Cardiac muscle cell (in vitro differentiated cells and primary cell): ENCODE data around the gene ARID5B. TPM values are rescaled to one million over a fixed set of nuclear protein-coding genes. Genes with fewer than 3 reads are reported as not detected.

Experiments used
- DNase-seq, 2 donors: peaks; one replicate each; pipeline versions ENCODE4 v3.0.0 to v3.0.0-alpha.2; 2010 to 2017; ENCODE audit warnings: low read depth in 1 of 2, low spot score in 1 of 2
- H3K27ac ChIP-seq: fragments of 200-600 bp; sonication (generic); 2 replicates; pipeline ENCODE4 v1.5.1; 2016
- H3K27me3 ChIP-seq: fragments of 200-600 bp; sonication (generic); 2 replicates; pipeline ENCODE4 v1.6.0; 2016; ENCODE audit warnings: control low read depth
- H3K36me3 ChIP-seq: fragments of 200-600 bp; sonication (generic); 2 replicates; pipeline ENCODE4 v1.5.1; 2016; ENCODE audit warnings: control low read depth
- H3K4me1 ChIP-seq: fragments of 200-600 bp; sonication (generic); 2 replicates; pipeline ENCODE4 v1.8.1; 2017; ENCODE audit warnings: low read depth, mild to moderate bottlenecking, mixed run types
- H3K4me3 ChIP-seq: fragments of 200-600 bp; sonication (generic); 2 replicates; pipeline ENCODE4 v1.5.1; 2016; ENCODE audit warnings: mild to moderate bottlenecking
- H3K9me3 ChIP-seq: fragments of 200-600 bp; sonication (generic); 2 replicates; pipeline ENCODE4 v1.5.1; 2017; ENCODE audit warnings: low read depth, mild to moderate bottlenecking, control low read depth
- CTCF ChIP-seq: IDR thresholded peaks from 2 replicates; pipeline ENCODE4 v1.5.1; 2012; ENCODE audit warnings: low read depth, mild to moderate bottlenecking, low read length
- polyA plus RNA-seq: library from polyadenylated mRNA; unstranded; fragments of >200 nt; fragmentation: Nextera tagmentation; extraction: Ambion mirVana; gene quantifications from 2 replicates; pipeline ENCODE4 v1.2.1, GENCODE V29; 2016
- total RNA-seq: library from RNA; depleted of rRNA; stranded (reverse); fragments of >200 nt; gene quantifications from 2 replicates; pipeline ENCODE4 v1.2.3, GENCODE V29; 2016

Gene ARID5B
- total and polyA plus RNA-seq, 2 experiments from 2014 or later = 4.9 to 7.8 TPM

- no peaks in the 10 kb centered on the region for H3K36me3 ChIP-seq
- no peaks in the 10 kb centered on the region for H3K9me3 ChIP-seq
- H3K27me3 ChIP-seq = no peaks in the 10 kb centered on the region
- no peak overlapping the region for H3K27ac ChIP-seq
- no peak for TF ChIP-seq CTCF
- no peaks in the 10 kb centered on the region for H3K4me1 ChIP-seq
- no peak for DNase-seq
- no peak overlapping the region for H3K4me3 ChIP-seq
Observed at GRCh38 chr10:61986382-61986781, 84.9 kb downstream of the ARID5B start.

GRCh38 chr10:61986788-61987492 lies 85.4 kb downstream of the ARID5B start:
- Histone ChIP-seq H3K9me3 (no peaks in the 10 kb centered on the region), H3K27ac (no peak overlapping the region), H3K36me3 (no peaks in the 10 kb centered on the region), H3K4me1 (no peaks in the 10 kb centered on the region), H3K27me3 (no peaks in the 10 kb centered on the region), H3K4me3 (no peak overlapping the region)
- TF ChIP-seq CTCF = no peak
- no peak for DNase-seq

GRCh38 chr10:61987537-61987936 lies 86.0 kb downstream of the ARID5B start:
- DNase-seq = no peak
- no peaks in the 10 kb centered on the region for H3K36me3 ChIP-seq
- TF ChIP-seq CTCF = no peak
- no peaks in the 10 kb centered on the region for H3K27me3 ChIP-seq
- no peaks in the 10 kb centered on the region for H3K4me1 ChIP-seq
- no peak overlapping the region for H3K4me3 ChIP-seq
- no peaks in the 10 kb centered on the region for H3K9me3 ChIP-seq
- H3K27ac ChIP-seq = no peak overlapping the region

- Histone ChIP-seq H3K4me3 (no peak overlapping the region), H3K27ac (no peak overlapping the region), H3K27me3 (no peaks in the 10 kb centered on the region), H3K4me1 (no peaks in the 10 kb centered on the region), H3K36me3 (no peaks in the 10 kb centered on the region), H3K9me3 (no peaks in the 10 kb centered on the region)
- DNase-seq = no peak
- TF ChIP-seq CTCF = no peak
Observed at GRCh38 chr10:61987951-61988379, 86.5 kb downstream of the ARID5B start.

GRCh38 chr10:61989995-61990760 lies 88.7 kb downstream of the ARID5B start:
- no peaks in the 10 kb centered on the region for H3K27me3 ChIP-seq
- H3K9me3 ChIP-seq = no peaks in the 10 kb centered on the region
- H3K27ac ChIP-seq = no peak overlapping the region
- TF ChIP-seq CTCF = no peak
- no peak overlapping the region for H3K4me3 ChIP-seq
- no peak for DNase-seq
- H3K36me3 ChIP-seq = no peaks in the 10 kb centered on the region
- H3K4me1 ChIP-seq = no peaks in the 10 kb centered on the region
